Mammary epithelial cell (primary cell): ENCODE measurements around the gene PDZD8.

Experiments
- CTCF ChIP-seq, 2 donors: IDR thresholded peaks in 1 of 2; conservative IDR thresholded peaks in 1 of 2; 2 replicates each; pipeline ENCODE4 v1.5.1; 2011 to 2012; ENCODE audit warnings: inconsistent platforms in 2 of 2, low read length in 2 of 2, mild to moderate bottlenecking in 2 of 2, control low read depth in 1 of 2, low read depth in 1 of 2; ENCODE audit not compliant: insufficient read depth in 1 of 2; ENCODE audit errors: extremely low read depth in 1 of 2
- EZH2 ChIP-seq: IDR thresholded peaks from 2 replicates; pipeline ENCODE4 v1.6.1; 2012; ENCODE audit warnings: low read length, inconsistent platforms, borderline replicate concordance

GRCh38 chr10:117355072-117355471 lies 20.2 kb downstream of the PDZD8 start:
- TF ChIP-seq CTCF (conservative IDR thresholded peaks at IDR 0.05 in 1 of 2, IDR thresholded peaks at IDR 0.05 in 1 of 2; ENCODE audit: extremely low read depth in 1 of 2, insufficient read depth in 1 of 2, low read depth in 1 of 2, low read length in 2 of 2): no peak
- TF ChIP-seq EZH2: no peak
